Spleen (tissue), 7 donors: ENCODE measurements around the gene PDE6G.
A peak's percentile ranks its signal among the peaks of the same experiment; 100 is the strongest.

Experiments used
- CTCF ChIP-seq, 11 experiments: fragments of 200-600 bp in 7 of 11; fragments of 450-650 bp in 4 of 11; sonication (generic) in 4 of 11; IDR thresholded peaks in 8 of 11; conservative IDR thresholded peaks in 3 of 11; 1 replicate in 7 of 11; 2 replicates in 4 of 11; pipeline versions ENCODE4 v1.4.0 to v1.8.0; 2016 to 2021; ENCODE audit warnings: antibody characterized with exemption in 11 of 11, inconsistent platforms in 4 of 11, mild to moderate bottlenecking in 1 of 11
- POLR2A ChIP-seq, 3 donors: fragments of 450-650 bp; IDR thresholded peaks; one replicate each; pipeline ENCODE4 v1.5.1; 2017; ENCODE audit warnings: antibody characterized with exemption in 3 of 3, mild to moderate bottlenecking in 1 of 3
- POLR2AphosphoS5 ChIP-seq, 3 donors: sonication (generic); formaldehyde crosslinking; IDR thresholded peaks; one replicate each; pipeline ENCODE4 v1.5.1; 2017; ENCODE audit warnings: antibody characterized with exemption in 3 of 3
- donor health status: DM: no; HTN: no; CAD: no; lungs with moderate emphysema.
- donor health status: DM: no; HTN: no; CAD: no.
- donor health status: DM: no; HTN: no; CAD: no.

GRCh38 chr17:81621494-81622130, 34.7 kb downstream of the PDE6G start:
- TF ChIP-seq POLR2AphosphoS5 (IDR thresholded peaks at IDR 0.05) = peak in 2 of 3 donors; percentile 64 to 76
- no peak for TF ChIP-seq CTCF (IDR thresholded peaks at IDR 0.05 in 8 of 11, conservative IDR thresholded peaks at IDR 0.05 in 3 of 11)
- no peak for TF ChIP-seq POLR2A (IDR thresholded peaks at IDR 0.05)
